NT2/D1 (cell line): ENCODE results near the gene GPR148.

Experiments
- SUZ12 ChIP-seq: IDR thresholded peaks from 2 replicates; pipeline ENCODE4 v1.6.1; 2011; ENCODE audit not compliant: insufficient read length, insufficient read depth; ENCODE audit errors: extremely low read depth
- YY1 ChIP-seq: IDR thresholded peaks from 2 replicates; pipeline ENCODE4 v1.6.1; 2011; ENCODE audit not compliant: insufficient read length, insufficient read depth

DNA sequence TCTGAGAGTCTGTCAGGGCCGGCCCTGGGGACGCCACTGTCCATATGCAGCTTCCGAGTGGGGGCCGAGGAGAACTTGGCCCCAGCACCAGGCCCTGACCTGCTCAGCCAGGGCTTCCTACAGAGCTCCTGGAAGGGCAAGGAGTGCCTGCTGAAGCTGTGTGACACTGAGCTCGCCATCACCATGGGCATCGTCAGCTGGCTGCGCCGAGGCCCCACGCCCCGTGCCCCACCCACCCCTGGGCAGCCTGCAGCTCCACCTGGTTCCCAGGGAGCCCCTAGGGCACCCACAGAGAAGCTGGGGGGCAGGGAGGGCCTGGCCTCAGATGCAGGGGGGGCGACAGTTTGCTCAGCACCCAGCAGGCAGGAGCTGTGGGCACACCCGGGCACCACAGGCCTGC lies 34.5 kb downstream of the GPR148 start:
- TF ChIP-seq SUZ12 (no peak), YY1 (no peak)
